GF-D8 (cell line): ENCODE results near the gene VASP.

ENCODE experiments used
- DNase-seq: peaks from one replicate; lab custom pipeline; 2025; lab: John Stamatoyannopoulos, UW

Gene VASP

DNA sequence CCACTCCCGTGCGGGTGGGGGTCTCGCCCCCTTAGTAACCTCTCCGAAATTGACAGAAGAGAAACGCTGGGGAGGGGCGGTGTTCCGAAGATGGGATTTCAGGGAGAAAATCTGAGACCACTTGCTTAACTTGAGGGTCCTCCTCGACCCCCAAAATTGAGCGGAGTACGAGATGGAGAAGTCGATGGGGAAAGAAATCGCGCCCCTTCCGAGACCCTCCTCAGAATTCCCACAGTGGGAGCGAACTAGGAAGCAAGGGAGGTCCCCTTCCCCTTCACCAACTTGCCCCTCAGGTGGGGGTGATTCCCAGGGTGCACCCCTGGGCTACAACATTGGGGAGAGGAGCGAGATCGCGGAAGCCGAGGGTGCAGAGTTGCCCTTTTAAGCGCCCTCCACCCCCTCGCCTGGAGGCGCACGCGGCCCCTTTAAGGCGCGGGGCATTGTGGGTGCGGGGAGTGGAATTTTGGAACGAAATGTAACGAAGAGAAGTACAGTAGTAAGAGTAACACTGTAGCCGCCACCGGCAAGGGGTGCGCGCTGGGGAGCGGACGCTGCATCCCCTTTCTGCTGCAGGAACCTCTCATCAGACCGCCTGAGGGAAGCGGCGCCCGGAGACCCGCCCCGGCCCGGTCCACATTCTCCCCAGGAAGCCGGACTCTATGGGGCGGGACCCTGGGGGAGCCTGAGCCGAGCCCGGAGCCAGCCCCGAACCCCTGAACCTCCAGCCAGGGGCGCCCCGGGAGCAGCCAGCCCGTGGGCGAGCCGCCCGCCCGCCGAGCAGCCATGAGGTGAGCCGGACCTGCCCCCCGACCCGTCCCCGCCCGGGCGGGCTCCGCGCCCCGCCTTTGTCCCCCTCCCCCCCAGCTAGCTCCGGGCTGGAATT, at the start of gene VASP:
TSS of gene VASP (plus strand) at position 491 of the 883 bp plus-strand sequence. CDS start at position 784, 293 bp downstream.
- peak; percentile 79 for DNase-seq

DNA sequence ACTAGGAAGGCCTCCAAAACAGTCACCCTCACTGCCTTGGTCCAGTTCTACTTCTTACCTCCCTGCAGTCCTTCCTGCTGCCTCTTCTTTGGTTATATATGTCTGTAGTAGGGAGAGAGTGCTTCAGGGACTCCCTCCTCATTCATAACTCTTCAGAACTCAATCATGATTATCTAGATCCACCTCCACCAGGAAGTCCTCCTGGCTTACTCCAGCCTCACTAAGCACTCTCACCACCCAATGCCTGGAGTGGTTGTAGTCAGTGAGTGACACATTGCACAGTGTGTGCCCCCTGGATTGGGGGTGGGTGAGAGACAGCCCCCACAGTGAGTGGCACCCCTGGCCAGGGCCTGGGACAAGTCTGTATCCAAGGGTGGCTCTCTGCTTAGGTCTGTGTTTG, 49.5 kb upstream of the VASP start:
- DNase-seq = no peak

DNA sequence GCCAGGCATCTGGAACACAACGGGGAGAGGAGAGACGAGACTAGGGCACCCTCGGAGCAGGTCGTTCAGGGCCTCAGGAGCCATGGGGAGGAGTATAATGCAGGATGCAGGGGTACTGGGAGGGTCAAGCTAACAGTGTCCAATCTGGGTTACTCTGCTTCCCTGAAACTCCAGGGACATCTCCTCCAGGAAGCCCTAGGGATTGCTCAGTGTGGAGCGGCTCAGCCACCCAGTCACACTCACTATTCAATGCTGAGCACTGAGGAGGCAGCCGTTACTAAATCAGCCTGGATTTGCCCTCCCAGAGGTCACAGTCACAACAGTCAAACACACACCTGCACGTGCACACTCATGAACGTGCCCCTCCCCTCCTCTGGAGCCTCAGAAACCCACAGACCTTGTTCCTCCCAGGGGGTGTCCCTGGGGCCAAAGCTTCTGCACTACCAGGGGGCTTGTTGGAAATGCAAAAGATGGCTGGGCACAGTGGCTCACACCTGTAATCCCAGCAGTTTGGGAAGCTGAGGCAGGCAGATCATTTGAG, 46.4 kb upstream of the VASP start:
- DNase-seq = no peak

DNA sequence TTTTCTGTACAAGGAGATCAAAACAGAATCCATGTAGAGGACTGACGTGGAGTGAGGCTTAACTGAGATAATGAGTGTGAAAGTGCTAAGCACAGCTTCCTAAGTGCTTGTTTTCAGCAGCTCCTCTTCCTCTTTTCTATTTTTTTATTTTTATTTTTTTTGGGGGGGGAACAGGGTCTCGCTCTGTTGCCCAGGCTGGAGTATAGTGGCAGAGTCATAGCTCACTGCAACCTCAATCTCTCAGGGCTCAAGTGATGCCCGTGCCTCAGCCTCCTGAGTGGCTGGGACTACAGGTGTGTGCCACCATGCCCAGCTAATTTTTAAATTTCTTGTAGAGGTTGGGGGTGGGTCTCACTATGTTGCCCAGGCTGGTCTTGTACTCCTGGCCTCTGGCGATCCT, 45.1 kb upstream of the VASP start:
- DNase-seq = no peak

DNA sequence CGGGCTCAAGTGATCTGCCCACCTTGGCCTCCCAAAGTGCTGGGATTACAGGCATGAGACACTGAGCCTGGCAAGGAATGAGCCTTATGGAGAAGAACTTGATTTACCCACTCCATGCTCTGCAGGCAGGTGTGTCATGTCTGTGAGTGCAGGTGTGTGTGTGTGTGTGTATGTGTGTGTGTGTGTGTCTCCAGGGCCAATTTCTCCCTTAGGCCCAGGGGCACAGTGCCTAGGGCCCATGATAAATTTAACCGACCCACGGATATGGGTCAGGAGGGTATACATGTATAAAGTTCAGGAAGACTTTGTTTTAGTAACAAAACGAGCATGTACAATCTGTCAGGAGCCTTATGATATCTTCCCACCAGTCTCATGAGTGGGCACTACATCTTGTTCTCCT, 44.0 kb upstream of the VASP start:
- DNase-seq = no peak

DNA sequence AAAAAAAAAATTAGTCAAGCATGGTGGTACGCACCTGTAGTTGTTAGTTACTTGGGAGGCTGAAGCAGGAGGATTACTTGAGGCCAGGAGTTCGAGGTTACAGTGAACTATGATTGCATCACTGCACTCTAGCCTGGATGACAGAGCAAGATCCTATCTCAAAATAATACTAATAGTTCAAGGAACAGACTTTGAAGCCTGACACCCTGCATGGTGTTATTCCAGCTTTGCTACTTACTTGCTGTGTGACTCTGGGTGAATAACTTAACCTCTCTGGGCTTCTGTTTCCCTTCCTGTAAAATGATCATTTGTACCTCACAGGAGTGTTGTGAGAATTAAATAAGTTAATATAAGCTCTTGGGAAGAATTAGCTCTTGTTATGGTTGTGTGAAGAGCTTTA, 43.0 kb upstream of the VASP start:
- no peak for DNase-seq

DNA sequence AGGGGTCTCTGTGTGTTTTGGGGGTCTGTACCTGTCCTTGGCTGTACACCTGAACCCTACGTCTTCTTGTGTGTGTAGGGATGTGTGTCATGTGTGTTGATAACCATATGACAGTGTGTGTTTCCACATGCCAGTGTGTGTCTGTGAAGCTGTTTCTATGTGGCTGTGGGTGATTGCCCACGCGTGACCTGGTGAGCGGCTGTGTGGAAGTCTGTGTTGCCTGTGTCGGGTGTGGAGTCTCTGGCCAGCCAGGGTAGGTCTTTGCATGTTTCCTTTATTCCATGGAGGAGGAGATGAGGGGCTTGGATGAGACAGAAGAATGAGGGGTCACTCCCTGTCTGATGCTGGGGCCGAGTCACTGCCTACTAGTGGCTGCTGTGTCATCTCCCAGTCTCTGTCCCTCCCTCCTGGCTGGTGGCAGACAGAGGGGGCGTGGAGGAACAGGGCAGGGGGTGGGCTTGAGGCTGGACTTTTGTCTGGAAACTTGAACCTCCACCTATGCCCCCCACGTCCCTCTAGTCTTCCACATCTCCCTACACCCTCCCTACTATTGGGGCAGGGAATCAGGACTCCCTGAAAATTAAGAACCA, 42.3 kb upstream of the VASP start:
- DNase-seq = no peak

DNA sequence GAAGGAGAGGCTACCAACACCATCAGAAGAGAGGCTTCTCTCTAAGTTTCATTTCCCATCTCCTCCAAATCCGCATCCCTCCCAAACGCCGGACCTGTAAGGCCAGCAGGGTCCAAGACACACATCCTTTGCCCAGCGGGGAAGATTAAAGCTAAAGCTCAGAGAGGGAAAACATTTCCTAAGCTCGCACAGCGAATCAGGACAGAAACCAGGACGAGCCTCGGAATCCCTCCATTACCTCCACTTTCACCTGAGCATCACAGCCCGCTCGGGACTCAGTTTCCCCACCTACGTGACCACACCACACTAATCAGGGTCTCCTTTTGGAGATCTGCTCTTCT, 40.2 kb upstream of the VASP start:
- no peak for DNase-seq

DNA sequence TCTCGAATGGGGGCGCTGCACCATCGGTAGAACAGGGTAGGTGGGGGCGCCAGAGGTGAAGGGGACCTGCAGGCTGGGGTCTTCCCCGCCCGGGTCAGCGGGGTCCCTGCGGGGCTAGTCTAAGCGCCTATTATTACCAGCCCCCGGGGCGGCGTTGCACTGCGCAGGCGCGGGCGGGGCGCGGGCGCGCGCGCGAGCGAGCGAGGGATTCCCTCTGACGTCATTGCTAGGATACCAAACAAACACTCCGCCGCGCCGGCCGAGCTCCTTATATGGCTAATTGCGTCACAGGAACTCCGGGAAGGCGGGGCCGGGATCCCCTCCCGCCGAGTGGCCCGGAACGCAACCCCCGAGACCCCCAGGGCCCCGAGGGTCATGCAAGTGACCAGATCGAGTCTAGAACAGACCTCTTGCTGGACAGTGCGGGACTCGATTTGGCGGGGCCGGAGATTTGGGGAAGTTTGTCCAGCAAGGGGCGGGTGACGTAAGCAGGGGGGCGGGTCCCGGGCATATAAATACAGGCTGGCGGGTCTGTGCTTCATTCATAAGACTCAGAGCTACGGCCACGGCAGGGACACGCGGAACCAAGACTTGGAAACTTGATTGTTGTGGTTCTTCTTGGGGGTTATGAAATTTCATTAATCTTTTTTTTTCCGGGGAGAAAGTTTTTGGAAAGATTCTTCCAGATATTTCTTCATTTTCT, 39.7 kb upstream of the VASP start, which contains the start of gene FOSB:
TSS of gene FOSB (plus strand) at position 541 of the 703 bp plus-strand sequence. CDS start 591 bp downstream, outside the sequence.
- DNase-seq = peak; percentile 80

DNA sequence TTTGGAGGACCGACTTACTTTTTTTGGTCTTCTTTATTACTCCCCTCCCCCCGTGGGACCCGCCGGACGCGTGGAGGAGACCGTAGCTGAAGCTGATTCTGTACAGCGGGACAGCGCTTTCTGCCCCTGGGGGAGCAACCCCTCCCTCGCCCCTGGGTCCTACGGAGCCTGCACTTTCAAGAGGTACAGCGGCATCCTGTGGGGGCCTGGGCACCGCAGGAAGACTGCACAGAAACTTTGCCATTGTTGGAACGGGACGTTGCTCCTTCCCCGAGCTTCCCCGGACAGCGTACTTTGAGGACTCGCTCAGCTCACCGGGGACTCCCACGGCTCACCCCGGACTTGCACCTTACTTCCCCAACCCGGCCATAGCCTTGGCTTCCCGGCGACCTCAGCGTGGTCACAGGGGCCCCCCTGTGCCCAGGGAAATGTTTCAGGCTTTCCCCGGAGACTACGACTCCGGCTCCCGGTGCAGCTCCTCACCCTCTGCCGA, 39.1 kb upstream of the VASP start:
- no peak for DNase-seq

DNA sequence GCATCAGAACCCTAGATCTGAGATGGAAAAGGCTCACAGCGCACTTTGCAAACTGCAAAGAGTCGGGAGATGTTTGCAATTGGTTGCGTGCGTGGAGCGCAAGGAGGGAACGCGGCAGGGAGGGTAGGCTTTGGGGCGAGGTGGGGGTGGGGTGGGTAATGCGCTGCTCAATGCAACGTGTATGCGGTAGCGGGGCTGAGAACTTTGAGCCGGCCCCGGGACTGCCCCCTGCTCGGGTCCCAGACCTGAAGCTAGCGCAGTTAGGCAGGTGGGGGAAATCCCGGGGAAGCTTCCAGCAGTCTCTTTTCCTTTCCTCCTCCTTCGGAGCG, 38.5 kb upstream of the VASP start:
- DNase-seq = no peak

DNA sequence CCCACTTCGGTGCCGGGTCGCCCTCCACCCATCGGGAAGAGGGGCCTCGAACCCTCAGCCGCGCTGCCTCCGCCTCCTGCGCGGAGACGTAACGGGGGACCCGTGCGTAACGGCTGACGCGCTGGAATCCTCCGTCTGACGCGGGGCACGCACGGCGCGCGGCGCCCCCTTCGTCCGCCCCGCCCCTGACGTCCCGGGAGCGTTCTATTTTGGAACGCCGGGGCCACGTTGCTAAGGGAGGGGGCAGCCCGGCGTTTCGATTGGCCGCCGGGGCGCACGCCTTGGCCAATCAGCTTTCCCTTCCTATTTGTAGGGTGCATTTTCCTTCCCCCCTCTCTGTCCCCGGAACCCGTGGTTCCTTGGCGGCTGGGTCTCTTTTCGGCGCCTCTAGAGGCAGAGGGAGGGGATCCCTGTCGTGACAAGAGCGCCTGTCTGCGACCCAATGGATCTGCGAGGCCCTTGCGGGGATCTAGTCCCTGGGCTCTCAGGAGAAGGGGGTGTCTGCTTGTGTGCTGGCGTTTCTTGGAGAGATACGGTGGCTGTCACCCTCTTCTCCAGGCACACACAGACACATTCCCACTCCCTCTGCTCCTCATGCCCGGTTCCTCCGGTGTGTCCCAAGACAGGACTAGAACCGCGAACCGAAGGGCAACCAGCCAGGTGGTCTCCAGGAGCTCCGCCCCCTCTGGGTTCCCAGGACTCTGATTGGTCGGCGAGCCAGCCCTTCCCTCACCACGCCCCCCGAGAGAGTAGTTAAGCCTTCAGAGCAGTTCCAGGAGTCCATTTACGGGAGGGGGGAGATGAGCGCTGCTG, 37.9 kb upstream of the VASP start:
- peak; percentile 89 for DNase-seq

DNA sequence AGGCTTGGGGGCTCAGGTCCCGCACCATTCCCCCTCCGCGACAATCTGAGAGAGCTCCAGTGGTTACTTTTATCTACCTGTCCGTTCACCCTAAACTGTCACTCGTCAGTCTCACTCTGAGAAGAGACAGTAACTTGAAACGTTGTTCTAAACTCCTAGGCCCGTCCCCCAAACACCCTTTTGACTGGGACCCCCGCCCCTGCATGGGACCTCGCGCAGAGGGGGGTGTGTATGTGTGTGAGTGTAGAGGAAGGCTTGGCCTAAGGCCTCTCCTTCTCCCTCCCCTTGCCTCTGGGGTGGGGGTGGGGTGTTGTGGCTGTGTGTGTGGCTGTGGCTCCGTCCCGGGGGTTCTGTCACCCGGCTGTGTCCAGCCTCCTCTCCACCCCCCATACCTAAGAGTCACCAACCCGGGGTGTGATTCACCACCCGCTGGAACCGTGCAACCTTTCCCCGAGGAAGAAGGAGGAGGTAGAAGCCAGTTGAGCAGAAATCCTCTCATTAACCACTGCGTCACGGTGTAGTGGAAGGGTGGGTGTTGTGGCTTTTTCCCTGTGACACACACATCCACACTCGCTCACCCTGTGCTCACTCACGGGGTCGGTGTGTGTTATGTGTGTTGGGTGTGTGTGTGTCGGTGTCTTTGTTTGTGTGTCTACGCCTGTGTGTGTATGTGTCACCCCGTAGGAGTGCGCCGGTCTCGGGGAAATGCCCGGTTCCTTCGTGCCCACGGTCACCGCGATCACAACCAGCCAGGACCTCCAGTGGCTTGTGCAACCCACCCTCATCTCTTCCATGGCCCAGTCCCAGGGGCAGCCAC, 37.1 kb upstream of the VASP start:
- no peak for DNase-seq

DNA sequence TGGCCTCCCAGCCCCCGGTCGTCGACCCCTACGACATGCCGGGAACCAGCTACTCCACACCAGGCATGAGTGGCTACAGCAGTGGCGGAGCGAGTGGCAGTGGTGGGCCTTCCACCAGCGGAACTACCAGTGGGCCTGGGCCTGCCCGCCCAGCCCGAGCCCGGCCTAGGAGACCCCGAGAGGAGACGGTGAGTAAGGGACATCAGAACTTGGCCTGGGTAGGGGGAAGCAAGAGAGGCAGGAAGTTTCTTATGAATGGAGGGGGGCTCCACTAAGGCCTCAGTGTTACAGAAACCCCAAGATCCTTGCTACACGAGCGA, 36.6 kb upstream of the VASP start:
- DNase-seq = no peak

DNA sequence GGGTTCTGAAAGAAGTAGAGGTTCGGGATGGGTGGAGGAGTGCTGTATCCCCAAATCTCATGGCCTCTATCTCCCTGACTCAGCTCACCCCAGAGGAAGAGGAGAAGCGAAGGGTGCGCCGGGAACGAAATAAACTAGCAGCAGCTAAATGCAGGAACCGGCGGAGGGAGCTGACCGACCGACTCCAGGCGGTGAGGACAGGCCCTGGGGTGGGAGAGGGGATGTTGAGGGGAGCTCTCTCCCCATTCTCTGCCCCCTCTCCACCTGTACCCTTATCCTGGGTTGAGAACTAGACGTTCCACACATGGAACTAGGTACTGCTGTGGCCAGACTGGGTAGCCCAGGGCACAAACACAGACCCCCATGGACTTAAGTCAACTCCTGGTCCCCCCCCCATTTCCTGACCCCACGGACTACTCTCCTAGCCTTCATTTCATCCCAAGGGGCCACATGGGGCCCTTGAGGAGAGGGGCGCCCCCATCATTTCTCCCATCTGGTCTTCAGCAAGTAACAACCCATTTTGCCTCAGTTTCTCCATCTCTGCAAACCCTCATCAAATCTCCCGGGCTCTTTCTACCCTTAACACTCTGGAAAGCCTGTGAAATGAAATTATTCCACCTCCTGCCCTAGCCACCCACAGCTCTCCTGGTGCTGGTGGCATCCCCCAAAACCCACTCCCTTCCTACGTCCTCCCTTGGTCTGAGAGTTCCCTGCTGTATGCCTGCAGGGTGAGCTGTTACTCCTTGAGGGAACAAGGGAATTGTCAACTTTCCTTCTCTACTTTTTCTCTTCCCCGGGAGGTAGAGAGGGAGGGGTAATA, 36.0 kb upstream of the VASP start:
- DNase-seq = no peak

DNA sequence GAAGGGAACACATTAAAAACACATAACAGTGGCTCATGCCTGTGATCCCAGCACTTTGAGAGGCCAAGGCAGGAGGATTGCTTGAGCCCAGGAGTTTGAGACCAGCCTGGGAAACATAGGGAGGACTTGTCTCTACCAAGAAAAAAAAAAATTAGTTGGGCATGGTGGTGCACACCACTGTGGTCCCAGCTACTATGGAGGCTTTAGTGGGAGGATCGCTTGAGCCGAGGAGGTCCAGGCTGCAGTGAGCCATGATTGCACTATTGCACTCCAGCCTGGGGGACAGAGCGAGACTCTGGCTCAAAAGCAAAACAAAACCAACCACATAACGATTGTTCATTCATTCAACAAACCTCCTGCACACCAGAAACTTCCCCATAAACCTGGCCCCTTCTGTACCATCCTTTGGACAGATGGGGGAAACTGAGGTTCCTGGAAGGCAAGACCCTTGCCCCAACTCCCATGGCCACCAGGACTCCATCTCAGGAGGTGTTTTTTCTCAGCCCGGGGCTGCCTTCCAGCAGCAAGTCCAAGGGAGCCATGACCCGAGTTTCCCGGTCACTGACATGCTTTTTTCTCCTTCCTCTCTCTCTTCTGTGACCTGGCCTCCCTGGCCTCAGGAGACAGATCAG, 35.2 kb upstream of the VASP start:
- DNase-seq = no peak

DNA sequence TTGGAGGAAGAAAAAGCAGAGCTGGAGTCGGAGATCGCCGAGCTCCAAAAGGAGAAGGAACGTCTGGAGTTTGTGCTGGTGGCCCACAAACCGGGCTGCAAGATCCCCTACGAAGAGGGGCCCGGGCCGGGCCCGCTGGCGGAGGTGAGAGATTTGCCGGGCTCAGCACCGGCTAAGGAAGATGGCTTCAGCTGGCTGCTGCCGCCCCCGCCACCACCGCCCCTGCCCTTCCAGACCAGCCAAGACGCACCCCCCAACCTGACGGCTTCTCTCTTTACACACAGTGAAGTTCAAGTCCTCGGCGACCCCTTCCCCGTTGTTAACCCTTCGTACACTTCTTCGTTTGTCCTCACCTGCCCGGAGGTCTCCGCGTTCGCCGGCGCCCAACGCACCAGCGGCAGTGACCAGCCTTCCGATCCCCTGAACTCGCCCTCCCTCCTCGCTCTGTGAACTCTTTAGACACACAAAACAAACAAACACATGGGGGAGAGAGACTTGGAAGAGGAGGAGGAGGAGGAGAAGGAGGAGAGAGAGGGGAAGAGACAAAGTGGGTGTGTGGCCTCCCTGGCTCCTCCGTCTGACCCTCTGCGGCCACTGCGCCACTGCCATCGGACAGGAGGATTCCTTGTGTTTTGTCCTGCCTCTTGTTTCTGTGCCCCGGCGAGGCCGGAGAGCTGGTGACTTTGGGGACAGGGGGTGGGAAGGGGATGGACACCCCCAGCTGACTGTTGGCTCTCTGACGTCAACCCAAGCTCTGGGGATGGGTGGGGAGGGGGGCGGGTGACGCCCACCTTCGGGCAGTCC, 34.5 kb upstream of the VASP start:
- no peak for DNase-seq

DNA sequence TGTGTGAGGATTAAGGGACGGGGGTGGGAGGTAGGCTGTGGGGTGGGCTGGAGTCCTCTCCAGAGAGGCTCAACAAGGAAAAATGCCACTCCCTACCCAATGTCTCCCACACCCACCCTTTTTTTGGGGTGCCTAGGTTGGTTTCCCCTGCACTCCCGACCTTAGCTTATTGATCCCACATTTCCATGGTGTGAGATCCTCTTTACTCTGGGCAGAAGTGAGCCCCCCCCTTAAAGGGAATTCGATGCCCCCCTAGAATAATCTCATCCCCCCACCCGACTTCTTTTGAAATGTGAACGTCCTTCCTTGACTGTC, 34.0 kb upstream of the VASP start:
- no peak for DNase-seq
